T follicular helper cell (primary cell): ENCODE results near the gene FAM120AOS.
"Not testable (repeated sequence)": the region's sequence is repeated elsewhere in the genome, so short reads cannot be mapped to it uniquely, and the experiment has no call there.

Experiments
- DNase-seq: peaks from one replicate; pipeline ENCODE4 v3.0.0-alpha.2; 2020; ENCODE audit warnings: low read depth

FAM120AOS gene

DNA sequence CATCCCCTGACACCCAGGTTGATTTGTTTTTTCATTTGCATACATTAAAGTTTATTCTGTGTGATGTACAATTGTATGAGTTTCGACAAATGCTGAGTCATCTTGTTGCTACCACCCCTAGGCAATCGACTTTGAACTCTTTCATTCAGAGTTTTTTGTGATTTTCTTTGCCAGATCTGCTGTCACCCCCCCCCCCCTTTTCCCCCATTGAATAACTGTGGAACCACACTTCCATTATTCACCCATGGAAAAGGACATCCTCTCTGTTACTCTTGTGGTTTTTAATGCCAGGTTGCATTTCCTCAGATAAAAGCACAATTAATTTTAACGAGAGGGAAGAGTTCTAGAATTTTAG lies 13.7 kb upstream of the FAM120AOS start:
- no peak for DNase-seq

GRCh38 chr9:93466416-93467061 lies 13.2 kb upstream of the FAM120AOS start:
- no peak for DNase-seq

GRCh38 chr9:93465855-93466254 lies 12.5 kb upstream of the FAM120AOS start:
- no peak for DNase-seq

DNA sequence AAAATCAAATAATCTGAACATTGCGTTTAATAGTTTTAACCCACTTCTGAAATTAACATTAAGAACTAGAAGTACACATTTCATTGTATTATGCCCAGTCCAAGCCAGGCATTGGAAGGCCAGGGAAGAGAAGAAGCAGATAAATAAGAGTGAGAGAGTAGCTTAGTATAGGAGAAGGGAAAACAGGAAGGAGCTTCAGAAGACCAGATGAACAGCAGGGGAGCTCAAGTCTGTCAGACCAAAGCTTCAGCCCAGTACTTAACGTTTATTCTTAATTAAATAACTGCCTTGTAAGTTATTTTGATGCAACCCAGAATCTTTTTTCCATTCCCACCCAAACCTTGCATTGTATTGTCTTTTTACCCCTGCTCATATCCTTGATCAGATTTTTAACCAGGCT lies 11.5 kb upstream of the FAM120AOS start:
- no peak for DNase-seq

GRCh38 chr9:93464395-93464794 lies 11.0 kb upstream of the FAM120AOS start:
- no peak for DNase-seq

- no peak for DNase-seq
These were observed 10.4 kb upstream of the FAM120AOS start for GRCh38 chr9:93463638-93464248.

DNA sequence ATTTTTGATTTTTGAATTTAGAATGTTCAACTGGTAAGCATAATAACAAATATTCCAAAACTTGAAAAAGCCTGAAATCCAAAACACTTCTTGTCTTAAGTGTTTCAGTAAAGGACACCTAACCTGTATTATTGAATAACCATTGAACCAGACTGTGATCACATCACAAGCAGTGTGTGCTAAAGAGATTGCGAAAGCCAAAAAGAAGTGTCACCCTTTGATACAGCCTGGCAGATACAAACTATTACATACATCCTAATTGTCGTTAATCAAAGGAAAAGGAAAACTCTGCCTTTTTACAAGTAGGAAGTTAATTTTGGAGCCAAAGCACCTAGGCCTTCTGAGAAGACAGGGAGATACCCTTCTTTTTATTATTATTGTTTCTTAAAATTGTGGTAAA lies 8.4 kb upstream of the FAM120AOS start:
- no peak for DNase-seq

DNA sequence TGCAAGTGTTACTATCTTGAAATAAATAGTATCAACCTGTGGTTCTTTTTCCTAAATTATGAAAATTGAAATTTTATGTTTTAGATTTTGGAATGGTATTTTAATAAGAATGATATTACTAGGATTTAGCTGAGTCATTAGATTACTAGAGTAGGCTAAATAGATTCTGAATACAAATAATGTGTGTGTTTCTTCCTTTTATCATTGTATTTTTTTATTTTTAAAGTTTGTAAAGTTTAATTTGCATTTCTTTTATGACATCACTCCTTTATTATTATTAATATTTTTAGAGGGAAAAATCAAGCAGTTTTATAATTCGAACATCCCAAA lies 8.0 kb upstream of the FAM120AOS start:
- DNase-seq = no peak

- DNase-seq = no peak
These were observed 7.5 kb upstream of the FAM120AOS start for GRCh38 chr9:93460689-93461413.

GRCh38 chr9:93459432-93459847 lies 6.1 kb upstream of the FAM120AOS start:
- no peak for DNase-seq

DNA sequence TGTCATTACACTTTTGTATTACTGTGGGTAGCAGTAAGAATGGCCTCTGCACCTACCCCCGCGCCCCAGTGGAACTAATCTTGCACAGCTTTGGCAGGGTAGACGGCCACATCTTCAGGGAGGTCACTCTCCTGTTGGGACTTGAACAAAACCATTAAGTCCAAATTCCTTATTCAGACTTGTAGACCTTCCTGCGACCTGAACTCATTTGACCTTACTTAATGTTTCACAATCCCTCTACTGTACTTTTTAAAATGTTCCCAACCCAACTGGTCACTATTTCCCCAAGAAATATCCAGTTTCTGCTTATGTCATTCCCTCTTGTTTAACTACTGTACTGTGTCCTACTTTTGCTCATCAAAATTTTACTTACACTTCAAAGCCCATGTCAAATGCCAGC lies 5.3 kb upstream of the FAM120AOS start:
- DNase-seq = no peak

DNA sequence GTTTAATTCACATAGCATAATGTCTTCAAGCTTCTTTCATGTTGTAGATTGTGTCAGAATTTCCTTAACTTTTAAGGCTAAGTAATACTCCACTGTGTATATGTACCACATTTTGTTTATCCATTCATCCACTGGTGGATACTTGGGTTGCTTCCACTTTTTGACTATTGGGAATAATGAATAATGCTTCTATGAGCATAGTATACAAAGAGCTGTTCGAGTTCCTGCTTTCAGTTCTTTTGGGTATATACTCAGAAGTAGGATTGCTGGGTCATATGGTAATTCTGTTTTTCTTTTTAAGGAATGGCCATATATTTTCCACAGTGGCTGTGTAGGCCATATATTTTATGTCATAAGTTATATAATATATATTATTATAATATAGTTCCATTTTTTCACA lies 3.6 kb upstream of the FAM120AOS start:
- DNase-seq = no peak

DNA sequence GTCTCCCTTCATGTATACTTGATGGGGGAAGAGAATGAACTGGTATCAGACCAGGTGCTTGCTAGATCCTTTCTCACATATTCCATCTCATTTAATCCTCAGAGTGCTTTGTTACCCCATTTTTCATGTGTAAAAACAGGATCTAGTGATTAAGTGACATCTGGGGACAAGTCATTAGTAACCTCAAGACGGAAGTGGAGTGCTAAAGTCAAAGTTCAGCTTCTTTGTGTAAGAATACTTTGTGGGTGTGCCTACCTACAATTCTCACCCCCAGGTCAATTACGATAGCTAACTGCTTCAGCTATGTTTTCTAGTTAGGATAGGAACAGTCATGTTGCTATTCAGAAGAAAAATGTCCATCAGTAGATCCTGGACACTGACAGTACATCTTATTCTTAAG lies 3.1 kb upstream of the FAM120AOS start:
- DNase-seq = no peak

DNA sequence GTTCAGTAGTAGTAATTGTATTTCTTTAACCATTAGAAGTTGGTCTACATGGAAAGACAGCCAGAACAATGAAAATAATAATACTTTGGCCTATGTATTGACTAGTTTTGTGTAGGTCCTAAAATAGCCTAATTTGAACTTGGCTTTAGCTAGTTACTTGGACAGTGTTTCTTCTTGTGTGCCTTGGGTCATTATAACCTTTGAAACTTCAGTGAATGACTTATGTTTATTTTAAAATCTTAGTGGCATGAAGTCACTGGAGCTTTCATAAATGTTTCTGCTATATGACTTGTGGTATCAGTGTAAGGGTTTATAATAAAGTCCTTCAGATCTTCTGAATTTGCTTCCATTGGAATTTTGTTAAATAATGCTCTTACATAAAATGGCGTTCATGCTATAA lies 2.6 kb upstream of the FAM120AOS start:
- no peak for DNase-seq

DNA sequence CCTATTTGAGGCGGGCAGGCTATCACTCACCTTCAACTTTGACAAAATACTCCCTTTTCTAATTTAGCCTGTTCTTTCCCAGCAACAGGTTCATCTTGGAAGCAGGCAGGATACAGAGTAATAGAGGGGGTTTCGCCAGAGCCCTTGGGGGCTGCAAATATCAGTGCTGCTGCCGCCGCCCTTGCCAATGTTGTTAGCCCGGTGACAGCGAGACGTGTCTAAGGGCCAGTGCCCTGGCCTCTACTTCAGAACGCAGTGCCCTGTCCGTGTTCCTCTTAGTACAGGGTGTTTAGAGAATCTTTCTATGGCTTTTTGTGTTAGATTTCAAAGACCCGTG lies 703 bp downstream of the FAM120AOS start:
- peak; percentile 0 for DNase-seq

DNA sequence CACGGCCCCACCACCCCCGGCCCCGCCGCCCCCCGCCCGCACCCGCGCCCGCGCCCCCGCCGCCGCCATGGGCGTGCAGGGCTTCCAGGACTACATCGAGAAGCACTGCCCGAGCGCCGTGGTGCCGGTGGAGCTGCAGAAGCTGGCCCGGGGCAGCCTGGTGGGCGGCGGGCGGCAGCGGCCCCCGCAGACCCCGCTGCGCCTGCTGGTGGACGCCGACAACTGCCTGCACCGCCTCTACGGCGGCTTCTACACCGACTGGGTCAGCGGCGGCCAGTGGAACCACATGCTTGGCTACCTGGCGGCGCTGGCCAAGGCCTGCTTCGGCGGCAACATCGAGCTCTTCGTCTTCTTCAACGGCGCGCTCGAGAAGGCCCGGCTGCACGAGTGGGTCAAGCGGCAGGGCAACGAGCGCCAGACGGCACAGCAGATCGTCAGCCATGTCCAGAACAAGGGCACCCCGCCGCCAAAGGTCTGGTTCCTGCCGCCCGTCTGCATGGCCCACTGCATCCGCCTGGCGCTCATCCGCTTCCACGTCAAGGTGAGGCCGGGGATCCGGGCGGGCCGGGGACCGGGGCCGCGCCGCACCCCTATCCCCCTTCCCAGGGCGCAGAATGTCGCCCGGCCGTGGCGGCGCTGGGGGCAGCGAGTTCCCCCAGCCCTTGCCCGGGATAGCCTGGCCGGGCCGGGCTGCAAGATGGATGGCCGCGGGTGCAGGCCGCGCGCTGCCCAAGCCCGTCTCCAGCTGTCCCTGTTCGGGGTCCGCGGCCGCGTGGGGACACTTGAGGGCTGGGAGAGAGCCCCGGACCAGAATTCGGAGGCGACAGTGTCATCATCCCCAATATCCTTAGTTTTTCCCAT lies 1.3 kb downstream of the FAM120AOS start:
- peak; percentile 12 for DNase-seq

DNA sequence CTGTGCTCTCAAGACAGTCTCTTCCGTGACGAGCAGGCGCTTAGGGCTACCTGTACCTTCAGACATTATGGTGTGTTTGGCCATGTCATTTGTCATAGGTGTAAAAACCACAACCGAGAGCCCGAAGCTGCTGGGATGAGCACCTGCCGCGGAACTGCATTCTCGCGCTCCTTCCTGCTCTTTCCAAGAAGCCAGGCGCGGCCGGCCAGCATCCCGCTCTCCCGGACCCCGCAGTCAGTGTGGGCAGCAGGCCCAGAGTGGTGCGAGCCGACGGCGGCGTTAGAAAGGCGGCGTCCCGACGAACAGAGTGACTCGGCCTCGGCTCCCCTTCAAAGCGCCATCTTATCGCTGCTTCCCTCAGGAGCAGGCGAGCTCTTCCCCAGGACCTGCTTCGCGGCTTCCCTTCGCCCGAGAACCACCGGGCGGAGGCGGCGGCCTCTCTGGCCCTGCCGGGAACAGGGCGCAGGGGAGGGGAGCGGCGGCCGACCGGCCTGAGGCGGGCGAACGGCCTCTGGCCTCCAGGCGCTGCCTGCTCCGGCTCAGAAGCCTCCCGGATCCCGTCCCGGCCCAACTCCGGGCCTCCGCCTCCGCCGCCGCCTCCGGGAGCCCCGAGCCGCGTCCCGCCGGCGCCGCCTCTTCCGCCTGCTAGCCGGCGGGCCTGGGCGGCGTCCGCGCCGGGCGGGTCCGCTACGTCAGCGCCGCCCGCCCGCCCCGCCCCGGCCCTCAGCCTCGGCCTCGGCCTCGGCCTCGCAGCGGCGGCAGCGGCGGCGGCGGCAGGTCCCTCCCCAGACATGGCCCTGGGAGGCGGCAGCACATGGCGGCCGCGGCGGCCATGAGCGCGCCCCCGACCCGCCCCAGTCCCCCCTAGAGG lies 2.2 kb downstream of the FAM120AOS start, which contains the start of gene FAM120A:
Gene FAM120A, plus strand, starts transcription at position 741 of the 871 bp plus-strand sequence. CDS start 231 bp downstream, outside the sequence.
- peak; percentile 65 for DNase-seq

- DNase-seq = no peak
These were observed 5.7 kb downstream of the FAM120AOS start for GRCh38 chr9:93447655-93448054.

DNA sequence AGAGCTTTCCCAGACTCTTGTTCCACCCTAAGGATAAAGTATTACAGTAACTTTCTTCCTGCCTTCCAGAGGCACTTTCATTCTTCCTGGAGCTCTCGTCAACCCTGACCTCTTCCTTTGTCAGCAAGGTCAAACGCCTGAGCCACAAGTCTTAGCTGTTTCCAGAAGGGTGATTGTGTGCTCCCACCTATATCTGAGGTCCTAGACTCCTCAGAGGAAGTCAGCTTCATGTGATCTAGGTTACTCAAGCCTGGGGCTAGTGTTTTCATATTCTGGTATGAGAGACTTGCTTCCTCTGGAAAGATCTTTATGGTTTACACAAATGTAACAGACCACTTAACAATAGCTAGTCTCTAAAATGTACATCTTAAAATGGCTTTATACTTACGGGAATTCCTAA lies 7.3 kb downstream of the FAM120AOS start:
- DNase-seq = no peak

GRCh38 chr9:93440896-93441580 lies 12.3 kb downstream of the FAM120AOS start:
- DNase-seq = no peak

DNA sequence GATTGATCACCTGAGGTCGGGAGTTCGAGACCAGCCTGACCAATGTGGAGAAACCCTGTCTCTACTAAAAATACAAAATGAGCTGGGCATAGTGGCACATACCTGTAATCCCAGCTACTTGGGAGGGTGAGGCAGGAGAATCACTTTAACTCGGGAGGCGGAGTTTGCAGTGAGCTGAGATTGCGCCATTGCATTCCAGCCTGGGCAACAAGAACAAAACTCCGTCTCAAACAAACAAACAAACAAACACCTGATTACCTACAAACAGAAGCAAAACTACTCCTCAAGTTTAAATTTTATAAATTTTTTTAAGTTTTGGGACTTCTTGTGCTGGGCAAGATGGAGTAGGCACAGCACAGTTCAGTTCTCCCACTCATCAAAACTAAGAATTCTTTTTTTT lies 14.1 kb downstream of the FAM120AOS start:
- DNase-seq = not testable (repeated sequence)
